ENCODE measurements around the gene TIMM22. TPM values are rescaled to one million over a fixed set of nuclear protein-coding genes. Genes with fewer than 3 reads are reported as not detected.
A peak's percentile ranks its signal among the peaks of the same experiment; 100 is the strongest.

The TIMM22 gene
- polyA plus RNA-seq, 12 donors, result 11.3 to 17.8 (median 14.2) TPM; not detected in 1

DNA sequence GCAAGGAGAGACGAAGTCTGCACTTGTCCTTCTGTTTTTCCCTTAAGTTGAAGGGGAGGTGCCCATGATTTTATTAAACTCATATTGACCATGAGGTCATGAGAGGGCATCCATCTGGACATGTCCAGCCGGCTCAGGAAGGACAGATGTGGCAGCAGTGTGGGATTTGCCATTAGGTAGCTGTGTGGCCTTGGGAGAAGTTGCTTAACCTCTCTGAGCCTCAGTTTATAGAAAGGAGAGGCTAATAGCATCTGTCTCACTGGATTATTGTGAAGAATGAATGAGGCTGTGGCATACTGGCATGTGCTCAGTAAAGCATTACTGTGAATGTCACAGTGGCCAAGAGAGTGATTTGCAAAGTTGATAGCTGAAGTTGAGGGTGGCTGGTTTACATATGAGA lies 1.2 kb downstream of the TIMM22 start:
- DNase-seq, result no peak

DNA sequence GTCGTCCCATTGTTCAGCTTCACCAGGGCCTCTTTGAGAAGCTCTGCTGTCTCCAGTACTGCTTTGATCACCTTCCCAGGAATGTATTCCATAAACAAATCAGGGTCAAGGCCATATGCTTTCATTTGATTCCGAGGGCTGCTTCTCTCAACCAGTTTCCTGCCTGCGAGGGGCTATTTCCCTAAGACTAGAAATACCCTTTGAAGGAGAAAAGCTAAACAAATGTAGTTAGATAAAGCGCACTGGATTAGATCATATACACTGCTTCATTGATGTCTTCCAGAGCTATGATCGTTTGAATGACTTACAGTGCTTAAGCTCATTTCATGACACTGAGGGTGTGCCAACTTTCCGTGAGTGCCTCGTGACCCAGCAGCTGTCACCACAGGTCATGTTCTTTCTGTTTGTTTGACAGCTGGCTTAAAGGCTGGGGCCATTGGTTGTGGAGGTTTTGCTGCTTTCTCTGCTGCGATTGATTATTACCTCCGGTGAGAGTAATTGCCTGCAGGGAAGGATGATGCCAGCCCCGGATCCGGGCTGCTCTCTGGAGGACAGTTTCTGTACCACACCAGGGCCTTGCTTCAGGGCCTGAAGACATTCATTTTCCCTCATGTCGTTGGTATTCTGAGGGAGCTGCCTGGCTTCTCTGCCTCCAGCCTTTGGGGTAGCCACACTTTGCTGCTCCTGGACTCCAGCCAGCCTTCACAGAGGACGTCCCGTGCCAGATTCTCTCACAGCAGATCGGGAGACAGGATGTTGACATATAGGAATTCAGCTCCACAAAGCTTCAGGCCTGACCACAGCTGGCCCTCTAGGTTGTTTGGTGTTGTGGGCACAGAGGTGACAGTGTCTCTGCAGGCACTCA lies 3.9 kb downstream of the TIMM22 start:
- DNase-seq, result no peak

DNA sequence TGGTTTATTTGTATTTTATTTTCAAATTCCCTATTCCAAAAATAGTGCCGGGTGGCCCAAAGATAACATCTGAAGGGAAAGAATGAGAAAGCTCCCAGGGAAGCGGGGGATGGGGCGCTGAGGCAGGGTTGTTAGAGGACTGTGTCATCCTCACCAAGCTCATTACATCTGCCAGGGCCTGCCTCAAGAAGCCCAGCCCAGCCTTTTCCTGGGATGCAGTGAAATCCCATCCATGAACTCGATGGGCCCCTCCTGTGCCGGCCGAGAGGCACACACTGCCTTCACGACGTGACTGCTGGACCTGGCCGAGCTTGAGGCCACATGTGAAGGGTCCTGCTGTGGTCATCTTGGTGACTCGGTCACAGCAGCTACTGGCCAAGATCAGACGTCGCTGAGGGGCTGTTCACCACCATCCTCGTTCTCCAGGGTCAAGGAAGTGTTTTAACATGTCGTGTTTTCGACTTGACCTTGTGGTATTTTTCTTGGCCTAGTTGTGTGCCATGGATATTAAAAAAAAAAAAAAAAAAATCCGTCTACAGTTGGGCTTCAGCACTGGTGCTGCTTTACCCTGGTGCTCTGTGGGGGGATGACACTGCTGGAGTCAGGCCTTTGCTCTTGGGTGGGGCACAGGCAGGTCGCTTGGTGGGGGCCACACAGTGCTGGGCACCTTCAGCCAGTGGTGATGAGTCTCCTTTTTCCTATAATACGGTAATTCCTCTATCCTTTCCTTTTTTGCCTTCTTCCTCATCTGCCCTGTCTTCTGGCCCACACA lies 4.9 kb downstream of the TIMM22 start:
- no peak for DNase-seq

DNA sequence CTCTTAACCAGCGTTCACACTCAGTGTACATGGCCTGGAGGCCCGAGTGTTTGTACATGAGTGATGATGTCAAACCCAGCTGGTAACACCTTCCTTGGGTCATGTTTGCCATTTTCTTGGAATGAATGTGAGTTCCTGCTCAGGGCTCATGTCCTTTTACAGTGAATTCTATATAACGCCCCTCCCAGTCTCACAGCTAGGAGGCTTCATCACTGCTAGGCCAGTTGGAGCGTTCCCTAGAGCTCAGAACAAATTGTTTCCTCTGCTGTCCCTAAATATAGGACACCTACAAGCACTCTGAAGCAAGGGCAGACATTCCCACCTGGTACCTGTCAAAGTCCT lies 5.5 kb downstream of the TIMM22 start:
- no peak for DNase-seq

DNA sequence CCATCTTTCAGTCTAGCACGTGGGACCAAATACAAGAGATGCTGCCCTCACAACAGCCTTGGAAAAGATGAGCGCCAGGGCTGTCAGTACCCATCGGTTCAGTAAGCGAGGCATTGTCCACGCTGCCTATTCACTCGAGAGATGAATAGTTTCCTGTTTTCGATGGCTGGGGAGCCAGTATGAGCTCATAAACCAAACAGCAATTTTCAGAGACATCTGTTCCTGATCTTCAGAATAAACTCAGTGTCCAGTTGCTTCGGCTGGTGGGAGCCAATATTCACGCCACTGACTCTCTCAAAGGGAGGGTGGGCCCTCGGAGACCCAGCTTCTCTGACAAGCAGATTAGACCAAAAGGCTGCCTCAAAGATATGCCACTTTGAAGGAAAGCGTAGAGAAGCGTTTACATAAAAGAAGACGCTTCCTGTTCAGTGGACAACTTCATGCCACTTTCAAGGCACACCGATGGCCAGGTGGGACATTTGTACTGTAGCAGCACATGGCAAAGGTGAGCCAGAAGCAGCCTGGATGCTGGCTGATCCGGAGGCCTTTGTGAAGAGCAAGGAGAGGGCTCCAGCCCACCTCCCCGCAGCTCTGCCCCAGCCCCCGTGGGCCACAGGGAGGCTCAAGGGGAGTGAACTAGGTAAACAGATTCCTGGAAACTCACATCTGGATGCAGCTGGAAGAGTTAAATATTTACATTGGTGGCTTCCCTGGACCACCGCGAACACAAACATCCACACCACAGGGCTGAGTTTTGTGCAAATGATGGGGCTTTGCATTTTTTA lies 6.0 kb downstream of the TIMM22 start:
- DNase-seq, result no peak

DNA sequence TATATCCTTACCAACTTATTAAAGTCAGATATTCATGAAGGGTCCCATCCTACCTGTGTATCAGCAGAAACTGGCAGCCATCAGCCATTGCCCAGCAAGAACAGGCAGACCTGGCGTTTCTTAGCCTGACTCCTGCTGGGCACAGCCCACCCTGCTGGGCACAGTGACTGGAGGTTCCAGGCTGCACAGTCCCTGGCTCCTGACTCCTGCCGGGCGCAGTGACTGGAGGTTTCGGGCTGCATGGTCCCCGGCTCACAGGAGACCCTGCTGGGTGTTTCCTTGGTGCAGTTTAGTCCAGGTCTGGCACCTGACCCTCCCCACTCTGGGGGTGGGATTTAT lies 6.7 kb downstream of the TIMM22 start:
- no peak for DNase-seq

DNA sequence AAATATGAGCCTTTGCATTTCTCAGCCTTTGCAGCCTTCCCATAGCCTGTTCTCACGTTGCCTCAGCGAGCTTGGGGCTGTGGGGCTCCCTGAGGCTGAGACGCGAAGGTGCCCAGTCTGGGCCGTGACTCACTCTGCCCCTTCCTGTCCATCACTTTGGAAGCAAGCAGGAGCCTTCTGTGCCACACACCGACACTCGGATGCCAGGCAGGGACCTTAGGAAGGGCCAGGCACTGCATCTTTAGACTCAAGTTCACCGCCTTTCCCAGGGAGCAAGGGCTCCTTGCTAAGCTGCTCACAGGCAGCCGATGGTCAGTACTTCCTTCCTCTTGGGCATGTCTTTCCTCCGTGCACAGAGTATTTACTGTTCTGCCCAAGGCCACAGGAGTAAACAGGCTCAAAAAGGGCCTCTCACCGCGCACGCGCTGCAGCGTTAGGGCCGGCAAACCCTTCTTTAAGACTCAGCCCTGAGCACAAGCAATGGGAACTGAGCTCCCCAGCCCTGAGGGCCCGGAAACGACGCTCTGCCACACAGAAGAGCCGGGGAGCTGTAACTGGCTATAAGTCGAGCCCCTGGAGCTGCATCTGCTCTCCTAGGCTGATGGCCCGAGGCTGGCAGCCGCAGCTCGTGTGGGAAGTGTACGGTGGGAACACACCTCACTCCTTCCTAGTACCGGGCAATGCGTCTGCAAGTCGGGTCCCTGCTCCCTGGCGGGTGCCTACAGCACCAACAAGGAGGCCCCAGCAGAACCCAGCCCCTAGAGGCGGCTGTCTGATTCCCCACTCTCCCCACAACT lies 7.2 kb downstream of the TIMM22 start:
- no peak for DNase-seq

DNA sequence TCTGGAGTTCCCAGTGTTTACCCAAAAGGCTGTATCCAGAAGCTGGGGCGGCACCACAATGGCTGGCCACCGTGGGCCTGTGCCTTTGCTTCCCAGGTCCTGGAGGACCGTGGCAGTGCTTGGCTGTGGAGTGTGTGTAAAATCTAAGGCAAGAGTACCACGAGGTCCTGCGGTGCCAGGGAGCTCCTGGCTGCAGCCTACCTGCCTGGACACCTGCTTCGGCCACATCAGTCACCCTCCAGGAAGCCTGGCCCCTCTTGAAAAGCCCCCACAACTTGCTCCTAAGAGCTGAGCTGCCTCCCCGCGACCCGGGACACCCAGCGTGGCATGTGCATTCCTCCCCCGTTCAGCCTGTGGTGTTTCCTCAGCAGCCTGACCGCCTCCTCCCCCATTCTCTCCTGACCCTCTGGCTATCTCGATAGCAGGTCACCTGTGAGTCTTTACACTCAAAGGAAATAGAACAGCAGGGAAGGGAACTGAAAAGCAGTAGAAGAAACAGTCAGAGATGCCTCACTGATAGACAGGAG lies 7.9 kb downstream of the TIMM22 start:
- DNase-seq, result no peak

DNA sequence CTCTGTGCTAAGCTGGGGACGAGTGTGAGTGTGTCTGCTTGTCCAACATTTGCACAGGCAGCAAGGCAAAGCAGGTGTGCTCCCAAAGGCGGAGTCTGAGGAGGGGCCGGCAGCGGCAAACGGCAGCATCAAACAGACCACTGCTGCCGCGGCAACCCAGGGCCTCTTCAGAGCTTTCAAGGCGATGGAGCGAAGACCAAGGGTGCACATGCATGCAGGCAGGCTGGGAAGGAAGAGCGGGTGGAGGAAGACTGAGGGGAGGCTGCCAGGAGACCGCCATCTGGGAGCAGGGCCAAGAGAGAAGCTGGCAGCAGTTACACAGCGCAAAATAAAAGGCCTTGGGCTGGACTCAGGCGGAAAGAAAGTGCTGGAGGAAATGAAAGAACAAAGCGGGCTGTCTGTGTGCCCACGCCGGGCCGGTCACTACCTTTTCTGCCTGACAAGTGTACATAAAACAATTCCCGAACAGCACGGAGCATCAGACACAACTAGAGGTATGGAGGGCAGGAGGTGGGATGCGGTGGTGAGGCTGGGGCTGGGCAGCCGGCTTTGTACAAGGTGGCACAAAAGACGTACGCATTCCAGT lies 8.5 kb downstream of the TIMM22 start:
- peak; percentile 75 for DNase-seq

DNA sequence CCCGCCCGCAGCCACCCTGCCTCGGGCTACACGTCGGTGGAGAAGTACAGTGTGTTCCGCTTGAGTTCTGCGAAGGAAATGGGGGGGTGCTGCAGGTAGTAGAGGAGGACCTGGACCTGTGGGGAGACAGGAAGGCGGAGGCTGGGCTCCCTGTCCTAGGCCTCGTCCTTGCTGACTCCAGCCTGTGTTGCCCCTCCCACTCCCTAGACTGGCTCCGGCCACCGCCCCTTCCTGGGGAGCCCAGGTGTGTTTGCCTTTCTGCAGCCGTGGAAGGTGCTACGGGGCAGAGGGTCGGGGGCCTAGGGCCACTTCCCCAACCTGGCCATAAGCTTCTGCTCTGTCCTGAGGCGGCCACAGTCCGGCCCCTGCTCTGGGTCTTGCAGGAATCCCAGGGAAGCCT lies 9.1 kb downstream of the TIMM22 start:
- DNase-seq, result no peak

DNA sequence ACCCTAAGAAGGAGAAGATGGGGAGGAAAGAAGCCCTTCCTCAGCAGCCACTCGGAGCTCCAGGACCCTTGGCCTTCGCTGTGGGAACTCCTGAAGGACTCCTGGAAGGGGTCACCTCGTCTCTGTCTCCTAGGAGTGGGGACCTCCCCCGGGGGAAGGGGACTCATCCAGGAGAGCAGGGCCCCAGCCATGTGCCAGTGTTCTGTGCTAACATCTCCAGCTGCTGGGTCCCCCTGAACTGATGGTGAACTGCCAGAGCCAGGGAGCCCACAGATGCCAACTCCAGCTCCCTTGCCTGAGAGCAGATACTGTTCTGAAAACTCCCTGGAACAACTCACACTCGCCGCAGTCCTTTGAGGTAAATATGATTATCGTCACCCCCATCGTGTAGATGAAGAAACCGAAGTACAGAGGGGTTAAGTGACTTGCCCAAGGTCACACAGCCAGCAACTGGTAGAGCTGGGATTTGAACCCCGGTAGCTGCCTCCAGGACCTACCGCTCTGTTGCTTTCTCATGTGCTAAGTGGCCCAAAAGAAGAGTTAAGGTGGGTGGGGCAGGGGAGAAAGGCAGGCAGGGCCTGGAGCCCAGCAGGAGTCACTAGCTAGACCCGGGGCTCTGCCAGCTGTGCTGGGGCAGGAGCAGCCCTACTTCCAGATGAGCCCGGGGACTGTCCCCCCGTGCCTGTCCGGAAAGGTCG lies 10.5 kb downstream of the TIMM22 start:
- no peak for DNase-seq

DNA sequence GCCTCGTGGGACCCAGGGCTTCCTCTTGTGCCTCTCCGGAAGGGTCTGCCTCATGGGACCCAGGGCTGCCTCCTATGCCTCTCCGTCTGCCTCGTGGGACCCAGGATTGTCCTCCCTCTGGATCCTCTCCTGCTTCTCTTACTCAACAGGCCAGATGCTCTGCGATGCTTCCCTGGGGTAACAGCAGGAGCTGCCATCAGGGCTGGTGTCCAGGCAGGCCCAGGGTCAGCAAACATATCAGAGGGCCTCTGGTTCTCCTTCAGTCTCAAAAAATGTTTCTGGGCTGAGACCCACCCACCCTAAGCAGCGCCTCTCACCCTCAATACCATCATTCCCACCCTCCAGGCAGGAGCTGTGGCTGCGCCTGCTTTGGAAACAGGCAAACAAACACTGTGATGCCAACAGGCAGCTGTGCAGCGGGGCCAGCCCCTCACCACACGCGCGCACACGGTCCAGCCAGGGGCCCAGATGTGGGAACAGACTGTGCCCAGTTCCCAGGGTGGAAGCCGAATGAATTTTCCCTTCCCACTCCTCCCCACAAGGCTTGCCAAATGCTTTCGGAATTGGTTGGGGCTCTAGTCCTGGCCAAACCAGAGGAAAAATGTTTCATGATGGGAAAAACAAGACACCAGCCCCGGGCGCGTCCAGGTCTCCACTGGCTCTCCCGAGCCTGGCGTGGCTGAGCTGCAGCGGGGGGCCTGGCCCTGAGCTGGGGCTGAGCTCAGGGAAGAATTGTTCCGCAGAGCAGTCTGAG lies 11.3 kb downstream of the TIMM22 start:
- peak; percentile 83 for DNase-seq

DNA sequence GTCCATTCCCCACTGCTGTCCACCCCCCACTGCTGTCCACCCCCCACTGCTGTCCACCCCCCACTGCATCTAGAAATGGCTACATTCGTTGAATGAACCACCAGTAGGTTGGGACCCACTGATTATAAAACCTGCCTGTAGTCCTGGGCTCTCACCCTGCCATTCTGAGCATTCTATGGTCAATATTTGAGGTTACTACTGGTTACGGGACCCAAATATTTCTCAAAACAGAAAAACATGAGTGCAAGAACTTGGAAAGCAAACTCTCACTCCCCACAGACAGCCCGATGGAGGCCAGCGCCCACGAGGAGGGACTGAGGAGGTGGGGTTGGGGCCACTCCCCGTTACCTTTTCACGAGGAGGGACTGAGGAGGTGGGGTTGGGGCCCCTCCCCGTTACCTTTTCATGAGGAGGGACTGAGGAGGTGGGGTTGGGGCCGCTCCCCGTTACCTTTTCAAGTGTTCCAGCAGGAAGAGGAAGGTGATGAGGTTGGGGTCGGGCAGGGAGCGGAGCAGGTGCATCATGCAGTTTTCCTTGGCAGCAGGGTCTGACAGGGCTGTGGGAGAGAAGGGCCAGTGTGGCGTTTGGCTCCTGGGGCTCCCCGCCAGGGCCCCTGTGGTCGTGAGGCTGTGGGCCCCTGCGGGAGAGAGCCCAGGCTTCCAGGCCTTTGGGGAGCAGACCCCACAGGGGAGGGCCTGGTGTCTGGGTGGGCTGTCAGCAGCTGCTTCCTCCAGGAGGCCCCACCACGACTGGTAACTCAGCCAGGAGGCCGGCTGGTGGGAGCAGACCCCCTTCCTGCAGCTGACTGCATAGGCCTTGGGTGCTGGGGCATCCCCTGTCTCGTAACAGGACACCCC lies 12.5 kb downstream of the TIMM22 start:
- no peak for DNase-seq

DNA sequence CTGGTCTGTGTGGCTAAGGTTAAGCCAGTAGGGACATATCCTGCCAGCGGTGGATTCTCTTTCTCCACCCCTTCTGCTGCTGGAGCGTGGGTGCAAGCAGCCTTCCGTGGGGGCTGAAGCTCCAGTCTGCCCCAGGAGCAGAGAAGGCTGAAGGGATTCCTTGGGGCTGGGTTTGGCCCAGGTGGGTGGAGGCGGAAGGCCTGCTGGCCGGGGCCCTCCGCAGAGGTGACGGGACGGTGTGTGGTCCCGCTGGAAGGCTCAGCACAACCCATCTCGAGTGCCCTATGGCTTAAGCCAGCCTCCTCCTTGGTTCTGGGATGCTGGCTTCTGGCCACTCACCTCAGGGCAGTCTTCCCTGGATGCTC lies 13.1 kb downstream of the TIMM22 start:
- no peak for DNase-seq

DNA sequence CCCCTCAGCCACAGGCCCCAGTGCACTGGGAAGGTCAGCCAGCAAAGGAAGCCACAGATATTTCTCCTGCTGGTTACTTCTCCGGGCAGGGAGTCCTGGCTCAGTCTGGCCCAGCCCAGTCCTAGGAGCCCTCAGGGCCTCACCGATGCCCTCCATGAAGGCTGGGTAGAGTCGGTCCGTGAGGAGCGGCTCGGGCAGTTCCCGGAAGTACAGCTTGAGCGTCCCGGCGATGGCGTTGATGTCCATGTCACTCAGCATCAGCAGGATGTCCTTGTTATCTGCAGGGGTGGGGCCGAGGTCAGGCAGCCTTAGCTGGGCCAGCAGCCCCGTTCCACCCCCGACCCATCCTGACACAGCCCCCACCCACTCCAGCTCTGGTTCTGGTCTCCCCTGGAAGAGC lies 13.7 kb downstream of the TIMM22 start:
- no peak for DNase-seq

DNA sequence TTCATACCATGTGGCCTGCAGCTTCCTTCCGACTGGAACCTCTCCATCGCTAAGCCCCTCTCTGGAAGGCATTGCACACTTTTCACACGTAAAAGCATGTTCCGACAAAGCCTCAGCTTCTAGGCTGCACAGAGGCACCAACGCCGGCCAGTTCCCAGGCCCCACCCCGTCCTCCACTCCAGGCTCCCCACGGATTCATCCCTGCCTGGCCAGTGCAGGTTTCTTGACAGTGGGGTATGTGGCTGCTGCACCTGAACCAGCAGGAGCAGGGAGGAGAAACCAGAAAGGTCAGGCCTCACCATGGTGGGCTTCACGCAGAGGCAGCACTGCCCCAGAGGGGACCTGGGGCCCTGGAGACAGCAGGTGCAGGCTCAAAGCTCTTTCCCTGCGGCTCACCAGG lies 14.2 kb downstream of the TIMM22 start:
- DNase-seq, result no peak

DNA sequence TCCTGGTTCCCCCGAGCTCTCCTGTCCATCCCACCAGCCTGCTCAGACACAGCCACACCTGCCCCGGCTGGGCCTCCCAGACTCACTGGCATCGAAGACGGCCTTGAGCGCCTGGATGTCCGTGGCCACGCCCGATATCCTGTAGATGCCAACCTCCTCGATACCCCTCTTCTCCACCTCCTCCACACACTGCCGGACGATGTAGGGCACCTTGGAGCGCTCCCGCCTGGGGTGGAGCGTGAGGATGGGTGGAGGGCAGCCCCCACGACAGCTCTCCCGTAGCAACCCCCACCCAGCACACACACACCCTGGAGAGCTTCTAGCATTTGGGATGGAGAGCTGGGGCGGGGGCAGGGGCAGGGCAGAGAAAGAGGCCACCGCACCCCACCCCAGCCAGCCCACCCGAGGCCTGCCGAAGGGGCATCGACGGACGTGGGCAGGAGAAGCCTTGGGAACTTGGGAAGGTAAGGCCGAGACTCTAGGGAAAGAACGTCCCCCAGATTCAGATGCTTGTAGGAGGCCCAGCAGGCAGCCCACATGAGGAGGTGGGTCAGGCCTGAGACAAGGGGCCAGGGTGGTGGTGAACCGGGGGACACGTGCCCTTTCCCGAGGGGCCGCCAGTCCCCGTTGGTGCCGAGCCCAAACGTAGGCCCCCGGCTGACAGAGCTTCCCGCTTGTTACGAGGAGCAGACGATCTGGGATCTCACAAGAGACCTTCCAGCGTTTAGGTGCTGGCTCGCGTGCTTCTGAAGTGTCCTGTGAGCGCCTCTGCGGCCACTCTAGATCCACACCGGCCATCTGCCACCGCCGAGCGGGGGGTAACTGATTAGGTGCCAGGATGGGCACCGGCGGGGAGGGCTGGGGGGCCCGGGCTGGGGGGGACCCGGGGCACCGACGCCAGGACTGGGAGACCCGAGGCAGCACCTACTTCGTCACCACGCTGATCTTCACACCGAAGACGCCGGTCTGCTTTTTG lies 15.1 kb downstream of the TIMM22 start:
- DNase-seq, result no peak
